ENCODE measurements around the gene UBE3B.

- TF ChIP-seq CTCF (conservative IDR thresholded peaks at IDR 0.05; ENCODE audit: low read length) (no peak), EZH2phosphoT487 (IDR thresholded peaks at IDR 0.05; ENCODE audit: borderline replicate concordance) (no peak)
Observed at GRCh38 chr12:109562871-109563270, 85.4 kb downstream of the UBE3B start.
